Muscle of leg (tissue), 11 donors: ENCODE measurements around the gene VSIG8. TPM values are rescaled to one million over a fixed set of nuclear protein-coding genes. Genes with fewer than 3 reads are reported as not detected.
A peak's percentile ranks its signal among the peaks of the same experiment; 100 is the strongest.

Experiments
- DNase-seq: peaks from one replicate; pipeline ENCODE4 v3.0.0; 2013
- H3K27ac ChIP-seq: one replicate; pipeline ENCODE4 v1.5.1; 2013; ENCODE audit warnings: mild to moderate bottlenecking, low read length, control low read depth
- H3K27me3 ChIP-seq: one replicate; pipeline ENCODE4 v1.6.1; 2013; ENCODE audit warnings: low read length; ENCODE audit not compliant: control insufficient read depth, insufficient read depth
- H3K36me3 ChIP-seq: one replicate; pipeline ENCODE4 v1.6.1; 2013; ENCODE audit warnings: low read length; ENCODE audit not compliant: control insufficient read depth, insufficient read depth
- H3K4me1 ChIP-seq: one replicate; pipeline ENCODE4 v1.6.1; 2013; ENCODE audit warnings: low read length; ENCODE audit not compliant: control insufficient read depth, insufficient read depth
- H3K4me3 ChIP-seq: one replicate; pipeline ENCODE4 v1.5.1; 2013; ENCODE audit warnings: low read length, control low read depth
- H3K9me3 ChIP-seq: replicated peaks from 2 replicates; pipeline ENCODE4 v1.6.1; 2013; ENCODE audit warnings: low read depth, low read length; ENCODE audit not compliant: control insufficient read depth
- WGBS: methylation state at CpG from one replicate; pipeline ENCODE4 v1.1.5; 2013; ENCODE audit warnings: missing lambda C conversion rate; ENCODE audit not compliant: insufficient coverage; 5-methylcytosine and 5-hydroxymethylcytosine counted together
- polyA plus RNA-seq, 8 donors: library from polyadenylated mRNA; unstranded; fragments of 120-200 nt; gene quantifications; one replicate each; pipeline versions ENCODE4 v1.2.1 to v1.2.3, GENCODE V29; 2013; ENCODE audit warnings: inconsistent platforms in 1 of 8, low replicate concordance in 1 of 8; ENCODE audit not compliant: insufficient read length in 8 of 8, insufficient read depth in 1 of 8
- total RNA-seq: library from RNA; stranded (reverse); fragments of 120-200 nt; gene quantifications from one replicate; pipeline ENCODE4 v1.2.4, GENCODE V29; 2013

VSIG8 gene
- total and polyA plus RNA-seq, 9 donors = not detected

DNA sequence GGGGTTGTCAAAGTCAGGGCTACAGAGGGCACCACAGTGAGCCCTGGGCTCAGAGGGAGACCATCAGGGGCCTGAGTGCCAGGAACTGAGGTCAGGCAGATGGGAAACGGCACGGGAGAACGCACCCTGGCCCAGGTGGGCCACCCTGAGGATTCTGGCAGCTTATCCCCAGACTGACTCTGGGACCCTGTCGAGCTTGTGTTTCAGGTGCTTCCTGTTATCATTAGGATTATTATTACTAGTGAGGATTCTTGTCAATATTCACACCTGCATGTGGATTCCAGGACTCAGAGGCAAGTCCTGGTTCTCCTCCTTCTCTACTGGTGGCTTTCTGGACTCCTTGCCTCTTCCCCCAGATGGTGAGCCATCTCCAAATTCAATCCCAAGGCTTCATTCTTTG lies 15.2 kb downstream of the VSIG8 start:
- Histone ChIP-seq H3K27me3 (no peaks in the 10 kb centered on the region), H3K9me3 (no peaks in the 10 kb centered on the region), H3K27ac (no peak overlapping the region), H3K36me3 (no peaks in the 10 kb centered on the region), H3K4me1 (no peaks in the 10 kb centered on the region), H3K4me3 (no peak overlapping the region)
- no peak for DNase-seq
- WGBS = 52% methylated on average over 3 of the region's 4 CpGs

DNA sequence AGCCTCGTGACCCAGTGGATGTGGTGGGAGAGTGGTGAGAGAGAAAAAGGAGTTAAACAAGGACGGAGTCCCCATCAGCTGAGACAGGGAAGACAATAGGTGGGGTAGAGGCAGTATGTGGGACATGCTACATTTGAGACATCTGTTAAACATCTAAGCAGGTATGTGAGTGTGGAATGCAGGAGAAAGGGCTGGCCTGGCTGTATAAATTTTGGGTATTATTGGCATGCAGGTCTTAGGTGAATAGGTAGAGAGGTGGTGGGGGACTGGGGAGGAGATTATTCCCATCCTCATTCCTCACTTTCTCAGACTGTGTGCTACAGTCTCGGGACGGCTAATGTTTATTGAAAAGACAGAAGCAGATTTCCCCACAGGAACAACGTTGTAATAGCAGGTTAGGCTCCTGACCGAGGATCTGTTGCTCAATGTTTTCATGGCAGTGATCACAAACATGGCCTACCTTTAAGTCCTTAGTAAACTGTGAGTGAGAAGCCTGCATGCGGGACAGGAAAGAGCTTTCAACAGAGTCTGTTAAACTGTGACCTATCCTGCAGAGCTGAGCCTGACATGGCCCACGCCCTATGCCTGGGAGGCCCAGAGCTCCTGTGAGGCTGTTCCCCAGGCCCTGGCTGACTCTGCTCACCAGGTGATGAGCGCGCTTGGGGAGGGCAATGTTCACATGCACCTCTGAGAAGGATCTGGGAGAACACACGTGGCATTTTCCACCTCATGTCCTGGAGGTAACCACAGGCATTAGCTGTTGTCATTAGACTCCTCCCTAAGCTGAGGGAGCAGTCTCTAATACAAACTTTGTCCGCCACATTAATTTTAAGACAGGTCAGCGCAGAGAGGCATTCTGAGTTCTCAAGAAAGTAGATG lies 16.5 kb downstream of the VSIG8 start:
- 58% methylated on average over 9 of the region's 13 CpGs for WGBS
- no peaks in the 10 kb centered on the region for H3K27me3 ChIP-seq
- H3K27ac ChIP-seq = no peak overlapping the region
- no peaks in the 10 kb centered on the region for H3K9me3 ChIP-seq
- peaks cover 8% of the 10 kb centered on the region for H3K4me1 ChIP-seq
- DNase-seq = no peak
- H3K4me3 ChIP-seq = no peak overlapping the region
- no peaks in the 10 kb centered on the region for H3K36me3 ChIP-seq

DNA sequence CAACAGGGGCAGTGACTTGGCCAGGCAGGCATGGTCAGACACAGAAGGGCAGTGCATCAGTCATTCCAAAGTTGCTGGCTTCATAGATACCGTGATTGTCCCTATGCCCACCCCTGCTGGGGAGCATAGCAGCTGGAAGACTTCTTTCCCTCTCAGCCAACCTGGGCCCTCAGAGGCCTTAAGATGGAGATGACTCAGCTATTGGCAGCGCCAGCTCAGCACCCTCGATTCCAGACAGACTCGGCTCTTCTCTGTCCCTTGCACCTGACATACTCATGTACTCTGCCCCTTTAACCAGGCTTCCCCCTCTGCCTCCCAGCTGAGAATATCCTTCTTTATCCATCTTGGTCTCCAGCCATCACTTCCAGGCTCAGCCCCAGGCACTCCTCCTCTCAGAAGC lies 19.0 kb downstream of the VSIG8 start:
- 83% methylated on average over 4 of the region's 4 CpGs for WGBS
- Histone ChIP-seq H3K9me3 (no peaks in the 10 kb centered on the region), H3K4me1 (peaks cover 8% of the 10 kb centered on the region), H3K36me3 (no peaks in the 10 kb centered on the region), H3K27ac (no peak overlapping the region), H3K27me3 (no peaks in the 10 kb centered on the region), H3K4me3 (no peak overlapping the region)
- no peak for DNase-seq

DNA sequence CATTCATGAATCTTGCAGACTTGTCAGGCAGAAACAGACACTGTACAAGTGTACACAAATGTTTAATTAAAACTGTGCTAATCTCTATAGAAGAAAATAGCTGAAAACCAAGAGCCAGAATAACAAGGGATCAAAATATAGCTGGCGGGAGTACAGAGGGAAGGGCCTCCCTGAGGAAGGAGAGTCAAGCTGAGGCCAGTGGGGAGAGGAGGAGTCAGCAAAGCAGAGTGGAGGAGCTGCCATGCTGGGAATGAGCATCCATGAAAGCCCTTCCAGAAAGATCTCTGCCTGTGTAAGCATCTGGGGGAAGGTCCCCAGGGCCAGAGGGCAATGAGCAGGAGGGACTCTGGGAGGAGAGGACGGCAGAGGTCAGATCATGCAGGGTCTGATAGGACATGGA lies 20.7 kb downstream of the VSIG8 start:
- H3K36me3 ChIP-seq = no peaks in the 10 kb centered on the region
- no peaks in the 10 kb centered on the region for H3K27me3 ChIP-seq
- no peak overlapping the region for H3K4me3 ChIP-seq
- 35% methylated on average over 2 of the region's 2 CpGs for WGBS
- H3K4me1 ChIP-seq = peaks cover 8% of the 10 kb centered on the region
- H3K27ac ChIP-seq = peak overlapping the region; percentile 55
- H3K9me3 ChIP-seq = no peaks in the 10 kb centered on the region
- DNase-seq = peak; percentile 71

DNA sequence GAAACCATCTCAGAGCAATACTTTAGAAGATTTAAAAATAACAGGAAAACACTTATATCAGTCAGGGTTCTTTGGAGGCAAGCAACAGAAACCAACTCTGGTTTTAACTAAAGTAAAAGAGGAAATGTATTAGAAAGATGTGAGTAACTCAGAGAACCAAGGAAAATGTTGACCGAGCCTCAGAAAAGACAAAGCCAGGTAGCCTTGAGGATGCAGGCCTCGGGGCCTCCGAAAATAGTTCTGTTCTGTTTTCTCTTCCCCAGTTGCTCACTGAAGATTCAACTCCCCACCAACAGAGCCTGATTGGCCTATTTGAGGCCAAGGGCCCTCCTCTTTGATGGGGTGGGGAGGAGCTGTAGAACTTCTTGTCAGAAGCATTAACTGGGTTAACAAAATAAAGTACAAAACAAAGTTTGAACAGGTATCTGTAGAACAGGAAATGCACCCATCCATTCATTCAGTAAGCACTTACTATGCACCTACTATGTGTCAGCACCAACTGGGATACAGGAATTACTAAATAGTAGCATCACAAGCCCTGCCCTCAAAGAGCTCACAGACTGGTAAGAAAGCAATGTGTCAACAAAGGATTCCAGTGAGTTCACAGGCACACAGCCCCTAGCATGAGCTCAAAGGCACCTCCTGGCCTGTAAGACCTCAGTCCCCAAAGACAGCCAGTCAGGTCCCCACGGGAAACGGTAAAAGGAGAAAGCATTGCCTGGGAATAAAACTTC lies 23.2 kb downstream of the VSIG8 start:
- Histone ChIP-seq H3K4me3 (no peak overlapping the region), H3K36me3 (no peaks in the 10 kb centered on the region), H3K27ac (no peak overlapping the region), H3K4me1 (peaks cover 8% of the 10 kb centered on the region), H3K27me3 (no peaks in the 10 kb centered on the region), H3K9me3 (no peaks in the 10 kb centered on the region)
- DNase-seq = no peak
- no CpG with 5 or more reads among the region's 5 CpGs for WGBS

DNA sequence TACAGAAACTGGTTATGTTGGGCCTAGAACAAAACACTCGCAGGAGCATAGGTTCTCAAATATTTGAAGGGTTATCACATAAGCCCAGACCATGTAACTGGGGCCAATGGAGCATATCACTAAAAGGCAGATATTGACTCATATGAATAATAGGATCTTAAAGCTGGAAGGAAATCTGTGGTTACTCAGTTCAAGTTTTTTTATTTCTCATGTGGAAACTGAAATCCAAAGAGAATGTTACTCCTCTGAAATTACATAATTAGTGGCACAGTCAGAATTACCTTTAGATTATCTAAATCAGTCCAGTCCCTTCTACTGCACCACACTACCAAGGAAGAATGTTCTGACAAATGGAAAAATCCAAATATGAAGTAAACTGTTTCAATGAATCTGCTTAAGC lies 23.7 kb downstream of the VSIG8 start:
- no peak overlapping the region for H3K27ac ChIP-seq
- no peak for DNase-seq
- no peaks in the 10 kb centered on the region for H3K27me3 ChIP-seq
- H3K36me3 ChIP-seq = no peaks in the 10 kb centered on the region
- no peaks in the 10 kb centered on the region for H3K9me3 ChIP-seq
- H3K4me1 ChIP-seq = peaks cover 8% of the 10 kb centered on the region
- WGBS = no CpG with 5 or more reads among the region's 1 CpG
- H3K4me3 ChIP-seq = no peak overlapping the region

GRCh38 chr1:159835862-159836525 lies 26.5 kb downstream of the VSIG8 start:
- Histone ChIP-seq H3K36me3 (no peaks in the 10 kb centered on the region), H3K27ac (no peak overlapping the region), H3K27me3 (peaks cover 2% of the 10 kb centered on the region), H3K9me3 (no peaks in the 10 kb centered on the region), H3K4me1 (peaks cover 16% of the 10 kb centered on the region), H3K4me3 (no peak overlapping the region)
- DNase-seq = peak; percentile 18
- WGBS = 60% methylated on average over 1 of the region's 8 CpGs

- 31% methylated on average over 3 of the region's 3 CpGs for WGBS
- Histone ChIP-seq H3K27me3 (peaks cover 2% of the 10 kb centered on the region), H3K4me3 (no peak overlapping the region), H3K4me1 (peaks cover 21% of the 10 kb centered on the region), H3K9me3 (no peaks in the 10 kb centered on the region), H3K36me3 (no peaks in the 10 kb centered on the region), H3K27ac (no peak overlapping the region)
- no peak for DNase-seq
Observed at GRCh38 chr1:159835356-159835755, 27.1 kb downstream of the VSIG8 start.

GRCh38 chr1:159832309-159832708 lies 30.1 kb downstream of the VSIG8 start:
- no peak for DNase-seq
- peaks cover 30% of the 10 kb centered on the region for H3K4me1 ChIP-seq
- no peak overlapping the region for H3K27ac ChIP-seq
- no peaks in the 10 kb centered on the region for H3K9me3 ChIP-seq
- H3K27me3 ChIP-seq = peaks cover 2% of the 10 kb centered on the region
- WGBS = 83% methylated on average over 2 of the region's 2 CpGs
- H3K36me3 ChIP-seq = no peaks in the 10 kb centered on the region
- no peak overlapping the region for H3K4me3 ChIP-seq
